ENCODE data around the gene MAFB. TPM values are rescaled to one million over a fixed set of nuclear protein-coding genes. Genes with fewer than 3 reads are reported as not detected.

MAFB gene
- total and polyA plus RNA-seq, 2 donors (not counting 1 experiment from before 2014, with no cell fraction given) = 0.40 to 3.0 TPM

DNA sequence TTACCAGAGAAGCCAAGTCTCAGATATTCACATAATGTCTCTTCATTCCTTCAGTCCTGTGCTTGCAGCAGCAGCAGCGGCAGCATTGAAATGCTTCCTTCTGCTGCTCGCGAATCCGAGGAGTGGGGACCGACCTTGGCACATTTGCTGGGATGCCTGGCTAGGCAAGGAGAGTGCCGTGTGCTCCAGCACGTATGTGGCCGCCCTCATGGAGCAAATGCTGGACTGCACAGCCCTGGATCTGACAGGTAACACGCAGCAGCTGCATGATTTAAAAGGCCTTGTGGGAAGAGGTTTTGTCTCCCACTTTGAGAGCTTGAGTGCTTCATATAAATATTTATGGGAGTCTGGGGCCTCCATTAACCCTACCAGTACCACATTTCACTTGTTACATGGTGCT is 9.9 kb downstream of the MAFB start:
- Histone ChIP-seq H3K4me1 (ENCODE audit: control insufficient read depth, extremely low read depth, insufficient read depth, low read length) (no peaks in the 10 kb centered on the region), H3K27me3 (ENCODE audit: control insufficient read depth, insufficient read depth, low read length) (peaks cover 3% of the 10 kb centered on the region), H2AFZ (ENCODE audit: low read length) (no peak overlapping the region), H3K9me3 (ENCODE audit: control insufficient read depth, insufficient read depth, low read depth, low read length) (no peaks in the 10 kb centered on the region), H4K20me1 (ENCODE audit: control insufficient read depth, extremely low read depth, insufficient read depth, low read length) (no peaks in the 10 kb centered on the region), H3K4me3 (replicated peaks in 1 of 4; ENCODE audit: control extremely low read depth in 1 of 4, insufficient read depth in 1 of 4, low read depth in 3 of 4, low read length in 4 of 4) (no peak overlapping the region), H3K9ac (ENCODE audit: insufficient read depth, low read length) (no peak overlapping the region), H3K79me2 (ENCODE audit: control insufficient read depth, insufficient read depth, low read length) (no peaks in the 10 kb centered on the region), H3K27ac (ENCODE audit: insufficient read depth, low read length) (no peak overlapping the region), H3K4me2 (ENCODE audit: extremely low read depth, insufficient read depth, low read length) (no peak overlapping the region), H3K36me3 (ENCODE audit: control insufficient read depth, insufficient read depth, low read length) (no peaks in the 10 kb centered on the region)
- DNase-seq (ENCODE audit: low read depth in 2 of 2) = no peak
- no peak for TF ChIP-seq EZH2 (IDR thresholded peaks at IDR 0.05; ENCODE audit: low read length, missing control alignments)
- TF ChIP-seq, protein P1, sequence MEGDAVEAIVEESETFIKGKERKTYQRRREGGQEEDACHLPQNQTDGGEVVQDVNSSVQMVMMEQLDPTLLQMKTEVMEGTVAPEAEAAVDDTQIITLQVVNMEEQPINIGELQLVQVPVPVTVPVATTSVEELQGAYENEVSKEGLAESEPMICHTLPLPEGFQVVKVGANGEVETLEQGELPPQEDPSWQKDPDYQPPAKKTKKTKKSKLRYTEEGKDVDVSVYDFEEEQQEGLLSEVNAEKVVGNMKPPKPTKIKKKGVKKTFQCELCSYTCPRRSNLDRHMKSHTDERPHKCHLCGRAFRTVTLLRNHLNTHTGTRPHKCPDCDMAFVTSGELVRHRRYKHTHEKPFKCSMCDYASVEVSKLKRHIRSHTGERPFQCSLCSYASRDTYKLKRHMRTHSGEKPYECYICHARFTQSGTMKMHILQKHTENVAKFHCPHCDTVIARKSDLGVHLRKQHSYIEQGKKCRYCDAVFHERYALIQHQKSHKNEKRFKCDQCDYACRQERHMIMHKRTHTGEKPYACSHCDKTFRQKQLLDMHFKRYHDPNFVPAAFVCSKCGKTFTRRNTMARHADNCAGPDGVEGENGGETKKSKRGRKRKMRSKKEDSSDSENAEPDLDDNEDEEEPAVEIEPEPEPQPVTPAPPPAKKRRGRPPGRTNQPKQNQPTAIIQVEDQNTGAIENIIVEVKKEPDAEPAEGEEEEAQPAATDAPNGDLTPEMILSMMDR (conservative IDR thresholded peaks at IDR 0.05 in 1 of 2, IDR thresholded peaks at IDR 0.05 in 1 of 2; ENCODE audit: low read depth in 1 of 2, low read length in 2 of 2) = no peak

DNA sequence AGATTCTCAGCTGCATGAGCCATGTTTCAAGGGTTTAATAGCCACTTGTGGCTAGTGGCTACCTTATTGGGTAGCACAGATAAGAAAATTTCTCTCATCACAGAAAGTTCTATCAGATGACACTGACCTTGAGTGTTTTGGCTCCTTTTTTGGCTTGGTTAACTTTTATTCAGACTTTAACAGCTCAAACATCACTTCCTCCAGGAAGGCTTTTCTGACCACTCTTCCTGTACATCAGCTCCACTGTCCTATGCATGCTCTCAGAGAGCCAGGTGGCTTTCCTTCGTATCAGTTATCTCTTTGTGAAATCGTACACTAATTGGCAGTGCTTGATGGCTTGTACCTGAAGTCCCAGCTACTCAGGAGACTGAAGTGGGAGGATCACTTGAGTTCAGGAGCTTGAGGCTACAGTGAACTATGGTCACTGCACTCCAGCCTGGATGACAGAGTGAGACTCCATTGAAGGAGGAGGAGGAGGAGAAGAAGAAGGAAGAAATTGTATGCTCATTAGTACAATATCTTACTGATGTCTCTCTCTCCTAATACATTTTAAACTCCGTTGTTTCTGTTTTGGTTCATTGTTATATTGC is 10.7 kb downstream of the MAFB start:
- no peak overlapping the region for H3K27ac ChIP-seq (ENCODE audit: insufficient read depth, low read length)
- H3K9me3 ChIP-seq (ENCODE audit: control insufficient read depth, insufficient read depth, low read depth, low read length) = no peaks in the 10 kb centered on the region
- no peak overlapping the region for H3K4me3 ChIP-seq (replicated peaks in 1 of 4; ENCODE audit: control extremely low read depth in 1 of 4, insufficient read depth in 1 of 4, low read depth in 3 of 4, low read length in 4 of 4)
- H3K27me3 ChIP-seq (ENCODE audit: control insufficient read depth, insufficient read depth, low read length) = no peaks in the 10 kb centered on the region
- H2AFZ ChIP-seq (ENCODE audit: low read length) = no peak overlapping the region
- TF ChIP-seq, protein P1 (conservative IDR thresholded peaks at IDR 0.05 in 1 of 2, IDR thresholded peaks at IDR 0.05 in 1 of 2; ENCODE audit: low read depth in 1 of 2, low read length in 2 of 2) = no peak
- no peak for TF ChIP-seq EZH2 (IDR thresholded peaks at IDR 0.05; ENCODE audit: low read length, missing control alignments)
- no peak overlapping the region for H3K9ac ChIP-seq (ENCODE audit: insufficient read depth, low read length)
- no peaks in the 10 kb centered on the region for H4K20me1 ChIP-seq (ENCODE audit: control insufficient read depth, extremely low read depth, insufficient read depth, low read length)
- H3K4me1 ChIP-seq (ENCODE audit: control insufficient read depth, extremely low read depth, insufficient read depth, low read length) = no peaks in the 10 kb centered on the region
- H3K79me2 ChIP-seq (ENCODE audit: control insufficient read depth, insufficient read depth, low read length) = no peaks in the 10 kb centered on the region
- no peak for DNase-seq (ENCODE audit: low read depth in 2 of 2)
- no peak overlapping the region for H3K4me2 ChIP-seq (ENCODE audit: extremely low read depth, insufficient read depth, low read length)
- H3K36me3 ChIP-seq (ENCODE audit: control insufficient read depth, insufficient read depth, low read length) = no peaks in the 10 kb centered on the region

DNA sequence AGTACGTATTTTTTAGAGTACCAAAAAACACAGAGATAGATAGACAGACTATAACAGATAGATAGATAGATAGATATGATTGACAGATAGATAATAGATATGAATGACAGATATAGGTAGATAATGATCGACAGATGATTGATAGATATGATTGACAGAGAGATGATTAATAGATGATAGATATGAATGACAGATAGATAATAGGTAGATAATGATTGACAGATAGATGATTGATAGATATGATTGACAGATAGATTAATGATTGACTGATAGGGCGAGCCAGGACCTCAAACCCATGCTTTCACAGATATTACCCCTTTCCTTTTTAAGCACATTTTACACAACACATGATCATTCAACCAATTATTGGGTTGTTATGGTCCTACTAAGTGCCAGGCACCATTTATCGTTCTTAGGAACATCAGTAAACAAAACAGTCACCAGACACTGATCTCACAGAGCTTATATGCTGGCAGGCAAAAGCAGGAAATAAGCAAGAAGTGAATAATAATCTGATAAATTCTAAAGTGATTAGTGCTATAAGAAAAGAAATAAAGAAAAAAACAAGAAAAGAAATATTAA is 11.6 kb downstream of the MAFB start:
- H2AFZ ChIP-seq (ENCODE audit: low read length) = no peak overlapping the region
- TF ChIP-seq, protein P1 (conservative IDR thresholded peaks at IDR 0.05 in 1 of 2, IDR thresholded peaks at IDR 0.05 in 1 of 2; ENCODE audit: low read depth in 1 of 2, low read length in 2 of 2) = no peak
- TF ChIP-seq EZH2 (IDR thresholded peaks at IDR 0.05; ENCODE audit: low read length, missing control alignments) = no peak
- no peak overlapping the region for H3K9ac ChIP-seq (ENCODE audit: insufficient read depth, low read length)
- no peaks in the 10 kb centered on the region for H3K36me3 ChIP-seq (ENCODE audit: control insufficient read depth, insufficient read depth, low read length)
- no peaks in the 10 kb centered on the region for H3K4me1 ChIP-seq (ENCODE audit: control insufficient read depth, extremely low read depth, insufficient read depth, low read length)
- H3K4me2 ChIP-seq (ENCODE audit: extremely low read depth, insufficient read depth, low read length) = no peak overlapping the region
- H3K9me3 ChIP-seq (ENCODE audit: control insufficient read depth, insufficient read depth, low read depth, low read length) = no peaks in the 10 kb centered on the region
- H3K27ac ChIP-seq (ENCODE audit: insufficient read depth, low read length) = no peak overlapping the region
- no peak for DNase-seq (ENCODE audit: low read depth in 2 of 2)
- no peak overlapping the region for H3K4me3 ChIP-seq (replicated peaks in 1 of 4; ENCODE audit: control extremely low read depth in 1 of 4, insufficient read depth in 1 of 4, low read depth in 3 of 4, low read length in 4 of 4)
- H3K27me3 ChIP-seq (ENCODE audit: control insufficient read depth, insufficient read depth, low read length) = no peaks in the 10 kb centered on the region
- H3K79me2 ChIP-seq (ENCODE audit: control insufficient read depth, insufficient read depth, low read length) = no peaks in the 10 kb centered on the region
- H4K20me1 ChIP-seq (ENCODE audit: control insufficient read depth, extremely low read depth, insufficient read depth, low read length) = no peaks in the 10 kb centered on the region

All from fibroblast of lung (primary cell).